ENCODE data around the gene ZNF319.
A peak's percentile ranks its signal among the peaks of the same experiment; 100 is the strongest.

ZNF319 gene

DNA sequence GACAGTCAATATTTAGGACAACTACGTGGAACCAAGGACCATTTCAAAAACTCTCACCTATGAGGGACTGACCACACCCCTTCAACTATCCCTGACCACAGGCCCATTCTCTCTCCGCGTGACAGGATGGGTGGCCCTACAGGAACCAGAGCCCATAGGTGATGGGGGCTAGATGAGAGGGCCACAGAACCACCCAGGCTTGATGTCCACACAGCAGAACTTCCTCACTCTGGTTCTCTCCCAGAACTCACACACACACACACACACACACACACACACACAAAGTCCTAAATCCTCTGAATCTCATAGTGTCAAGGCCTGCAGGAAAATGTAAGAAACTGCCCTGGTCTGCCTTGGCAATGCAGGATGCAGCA lies 1.5 kb downstream of the ZNF319 start:
- H3K4me1 ChIP-seq (ENCODE audit: low read depth, poor library complexity, severe bottlenecking): peaks cover 29% of the 10 kb centered on the region
- no peaks in the 10 kb centered on the region for H3K79me2 ChIP-seq (ENCODE audit: insufficient read depth, low read depth)
- H3K27ac ChIP-seq: peak overlapping the region; percentile 36; the same call in 1 of the 2 replicates
- no peaks in the 10 kb centered on the region for H3K36me3 ChIP-seq (ENCODE audit: insufficient read depth)
- no peak for TF ChIP-seq CTCF (conservative IDR thresholded peaks at IDR 0.05; ENCODE audit: low read depth, low read length)
- H4K20me1 ChIP-seq (ENCODE audit: insufficient read depth): no peaks in the 10 kb centered on the region
- peak overlapping the region; percentile 91 for H3K4me2 ChIP-seq
- H2AFZ ChIP-seq (ENCODE audit: low read depth): no peak overlapping the region
- H3K4me3 ChIP-seq (IDR thresholded peaks at IDR 0.05; ENCODE audit: insufficient read depth, low read depth, low read length): no peak overlapping the region
- H3K9ac ChIP-seq: no peak overlapping the region
- H3K27me3 ChIP-seq (ENCODE audit: insufficient read depth, low read depth): no peaks in the 10 kb centered on the region

DNA sequence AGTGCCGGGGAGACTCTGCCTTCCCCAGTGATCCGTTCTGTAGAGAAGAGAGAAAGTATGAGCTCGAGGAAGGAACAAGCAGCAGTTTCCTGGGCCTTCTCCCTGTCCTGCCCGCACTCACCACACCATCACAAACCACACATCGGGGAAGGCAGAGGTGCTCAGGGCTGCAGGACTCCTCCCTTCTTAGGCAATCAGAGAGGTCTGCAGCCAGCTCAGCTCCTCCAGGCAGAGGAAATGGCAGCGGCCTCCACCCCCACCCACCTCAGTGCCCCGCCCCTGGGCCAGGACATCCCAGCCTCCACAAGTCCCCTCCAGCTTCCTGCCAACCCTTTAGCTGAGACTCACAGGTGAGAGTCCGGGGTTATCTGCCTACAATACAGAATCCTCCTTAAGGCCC lies 2.0 kb downstream of the ZNF319 start:
- Histone ChIP-seq H3K79me2 (ENCODE audit: insufficient read depth, low read depth) (no peaks in the 10 kb centered on the region), H3K4me2 (no peak overlapping the region; the same call in 1 of the 2 replicates), H3K36me3 (ENCODE audit: insufficient read depth) (no peaks in the 10 kb centered on the region), H3K4me1 (ENCODE audit: low read depth, poor library complexity, severe bottlenecking) (peaks cover 29% of the 10 kb centered on the region), H2AFZ (ENCODE audit: low read depth) (no peak overlapping the region), H3K4me3 (IDR thresholded peaks at IDR 0.05; ENCODE audit: insufficient read depth, low read depth, low read length) (no peak overlapping the region), H3K27ac (no peak overlapping the region), H3K9ac (no peak overlapping the region), H4K20me1 (ENCODE audit: insufficient read depth) (no peaks in the 10 kb centered on the region), H3K27me3 (ENCODE audit: insufficient read depth, low read depth) (no peaks in the 10 kb centered on the region)
- TF ChIP-seq CTCF (conservative IDR thresholded peaks at IDR 0.05; ENCODE audit: low read depth, low read length): no peak

DNA sequence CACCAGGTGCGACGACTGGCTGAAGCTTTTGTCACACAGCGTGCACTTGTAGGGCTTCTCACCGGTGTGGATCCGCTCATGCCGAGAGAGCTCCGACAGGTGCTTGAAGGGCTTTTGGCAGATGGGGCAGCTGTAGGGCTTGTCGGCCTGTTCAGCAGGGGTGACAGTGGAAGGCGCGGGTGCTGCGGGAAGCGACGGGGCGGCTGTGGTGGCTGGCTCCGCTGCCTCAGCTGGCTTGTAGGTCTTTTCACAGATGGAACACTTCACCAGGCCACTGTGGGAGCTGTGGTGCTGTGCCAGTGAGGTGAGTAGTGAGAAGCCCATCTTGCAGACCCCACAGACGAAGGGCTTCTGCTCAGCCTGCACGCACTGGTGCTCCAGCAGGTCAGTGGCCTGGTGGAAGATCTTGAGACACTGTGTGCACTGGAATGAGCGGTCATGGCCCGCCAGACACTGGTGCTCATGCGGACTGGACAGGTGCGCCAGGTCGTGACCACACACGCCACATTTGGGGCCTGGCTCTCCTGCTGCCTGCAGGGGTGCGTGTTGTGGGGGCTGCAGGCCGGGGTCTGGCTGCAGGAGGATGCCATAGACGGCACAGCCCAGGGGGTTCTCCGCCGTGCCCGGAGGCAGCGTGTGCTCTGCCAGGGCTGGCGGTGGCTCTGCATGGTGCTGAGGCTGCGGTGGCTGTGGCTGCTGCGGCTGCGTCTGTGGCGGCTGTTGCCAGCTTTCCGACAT lies 2.8 kb downstream of the ZNF319 start:
- H4K20me1 ChIP-seq (ENCODE audit: insufficient read depth): no peaks in the 10 kb centered on the region
- no peaks in the 10 kb centered on the region for H3K36me3 ChIP-seq (ENCODE audit: insufficient read depth)
- H3K4me1 ChIP-seq (ENCODE audit: low read depth, poor library complexity, severe bottlenecking): peaks cover 29% of the 10 kb centered on the region
- TF ChIP-seq CTCF (conservative IDR thresholded peaks at IDR 0.05; ENCODE audit: low read depth, low read length): no peak
- H3K4me2 ChIP-seq: no peak overlapping the region
- H3K27me3 ChIP-seq (ENCODE audit: insufficient read depth, low read depth): no peaks in the 10 kb centered on the region
- no peak overlapping the region for H3K9ac ChIP-seq
- no peak overlapping the region for H3K4me3 ChIP-seq (IDR thresholded peaks at IDR 0.05; ENCODE audit: insufficient read depth, low read depth, low read length)
- no peak overlapping the region for H3K27ac ChIP-seq
- H3K79me2 ChIP-seq (ENCODE audit: insufficient read depth, low read depth): no peaks in the 10 kb centered on the region
- no peak overlapping the region for H2AFZ ChIP-seq (ENCODE audit: low read depth)

GRCh38 chr16:57997176-57997527 lies 3.3 kb downstream of the ZNF319 start:
- Histone ChIP-seq H2AFZ (ENCODE audit: low read depth) (no peak overlapping the region), H3K4me3 (IDR thresholded peaks at IDR 0.05; ENCODE audit: insufficient read depth, low read depth, low read length) (no peak overlapping the region), H3K36me3 (ENCODE audit: insufficient read depth) (no peaks in the 10 kb centered on the region), H3K4me2 (no peak overlapping the region), H4K20me1 (ENCODE audit: insufficient read depth) (no peaks in the 10 kb centered on the region), H3K27me3 (ENCODE audit: insufficient read depth, low read depth) (no peaks in the 10 kb centered on the region), H3K79me2 (ENCODE audit: insufficient read depth, low read depth) (no peaks in the 10 kb centered on the region), H3K4me1 (ENCODE audit: low read depth, poor library complexity, severe bottlenecking) (peaks cover 23% of the 10 kb centered on the region), H3K9ac (no peak overlapping the region), H3K27ac (no peak overlapping the region)
- TF ChIP-seq CTCF (conservative IDR thresholded peaks at IDR 0.05; ENCODE audit: low read depth, low read length): no peak
